Eye (tissue), 1 donor: ENCODE measurements around the gene PCIF1.
A peak's percentile ranks its signal among the peaks of the same experiment; 100 is the strongest.
"Not testable (repeated sequence)": the region's sequence is repeated elsewhere in the genome, so short reads cannot be mapped to it uniquely, and the experiment has no call there.

ENCODE experiments used
- DNase-seq: peaks from one replicate; pipeline ENCODE4 v3.0.0-alpha.2; 2015

The PCIF1 gene

GRCh38 chr20:45934586-45935415 is at the start of gene PCIF1:
TSS of gene PCIF1 (plus strand) at chr20:45934683. CDS start at chr20:45939000, 4,317 bp downstream.
- peak; percentile 100 for DNase-seq

DNA sequence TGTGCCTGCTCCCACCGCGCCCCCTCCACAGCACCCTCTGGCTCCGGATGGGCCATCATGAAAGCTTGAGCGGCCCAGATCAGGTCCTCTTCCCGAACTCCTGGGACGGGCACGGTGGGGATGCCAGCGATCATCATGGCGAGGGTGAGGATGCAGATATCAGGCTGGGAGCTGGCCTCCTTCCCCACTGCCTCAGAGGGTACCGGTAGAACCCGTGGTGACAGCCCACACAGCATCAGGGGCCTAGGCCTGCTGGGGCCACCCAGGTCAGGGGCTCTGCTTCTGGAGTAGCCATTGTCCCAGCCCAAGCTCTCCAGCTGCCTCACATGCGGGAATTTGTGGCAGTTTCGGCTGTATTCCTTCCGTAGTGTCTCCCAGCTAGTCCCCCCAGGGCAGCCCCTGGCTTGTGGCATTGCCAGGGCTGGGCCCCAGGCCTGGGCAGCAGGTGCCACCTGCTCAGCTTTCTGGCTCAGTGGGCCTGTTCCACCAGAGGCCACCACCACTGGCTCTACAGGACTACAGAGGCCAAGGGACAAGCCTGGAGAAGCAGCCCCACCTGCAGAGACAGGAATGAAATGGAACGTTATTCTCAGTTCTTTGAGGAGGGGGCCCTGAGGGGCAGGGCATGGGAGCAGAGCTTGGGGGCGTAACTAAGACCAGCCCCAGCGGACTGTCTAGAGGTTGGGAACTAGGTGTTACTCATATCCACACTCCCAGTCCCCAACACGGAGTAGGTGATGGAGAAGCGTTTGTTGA is 47.7 kb upstream of the PCIF1 start:
- no peak for DNase-seq

GRCh38 chr20:45887346-45887715 is 47.2 kb upstream of the PCIF1 start, which contains the start of gene SPATA25:
TSS of gene SPATA25 (minus strand) at chr20:45887622. CDS start at chr20:45887590, 32 bp downstream.
- no peak for DNase-seq

DNA sequence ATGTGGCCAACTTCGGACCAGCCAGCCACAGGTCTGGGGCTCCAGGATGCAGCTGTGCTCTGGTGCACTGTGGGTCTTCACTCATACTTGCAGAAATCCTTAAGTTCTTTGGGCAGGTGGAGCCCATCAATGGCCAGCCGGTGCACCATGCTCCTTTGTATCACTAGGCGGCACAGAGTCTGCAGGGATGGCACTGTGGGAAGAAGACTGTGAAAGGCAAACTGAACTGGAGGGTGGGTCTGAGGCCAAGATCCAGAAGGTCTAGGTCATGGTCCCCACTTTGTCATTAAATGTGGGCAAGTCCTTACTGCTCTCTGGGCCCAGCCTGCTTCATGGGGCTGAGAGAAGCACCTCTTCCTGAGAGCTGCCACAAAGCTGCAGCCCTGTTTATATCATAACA is 45.8 kb upstream of the PCIF1 start:
- no peak for DNase-seq

DNA sequence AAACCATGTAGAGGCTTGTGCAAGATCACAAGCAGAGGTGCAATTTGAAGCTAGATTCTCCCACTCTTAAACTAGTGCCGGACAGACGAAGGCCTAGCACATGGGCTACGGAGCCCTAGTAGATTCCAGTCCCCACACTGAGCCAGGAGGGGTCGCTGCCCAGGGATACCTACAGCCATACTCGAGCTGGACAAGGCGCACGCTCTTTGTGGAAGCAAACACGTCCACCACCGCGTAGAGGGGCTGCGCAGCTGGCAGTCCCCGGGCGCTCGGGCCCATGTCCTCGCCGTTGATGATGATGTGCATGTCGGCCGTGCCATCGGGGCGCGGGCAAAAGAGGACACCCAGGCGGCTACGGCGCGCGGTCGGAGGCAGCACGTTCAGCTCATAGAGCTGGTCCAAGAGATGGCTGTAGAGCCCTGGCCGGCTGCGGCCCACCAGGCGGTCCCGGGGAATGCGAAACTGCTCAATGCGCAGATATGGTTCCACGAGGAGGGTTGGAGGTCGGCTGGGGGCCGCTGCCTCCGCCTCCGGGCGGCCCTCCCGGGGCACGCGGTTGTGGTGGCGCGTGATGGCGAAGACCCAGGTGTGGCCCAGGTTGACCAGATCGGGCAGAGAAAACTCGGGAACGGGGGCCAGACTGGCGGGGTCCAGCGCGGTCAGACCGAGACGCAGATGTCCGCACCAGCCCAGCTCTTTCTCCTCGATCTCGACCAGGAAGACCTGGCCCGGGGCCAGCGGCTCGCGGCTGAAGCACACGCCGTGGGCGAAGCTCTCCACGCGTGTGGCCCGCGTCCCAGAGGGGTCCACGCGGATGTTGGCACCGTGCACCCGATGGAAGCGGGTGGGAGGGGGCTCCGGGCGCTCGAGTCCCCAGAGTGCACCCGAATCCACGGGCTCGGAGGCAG is 44.2 kb upstream of the PCIF1 start:
- peak; percentile 95 for DNase-seq

DNA sequence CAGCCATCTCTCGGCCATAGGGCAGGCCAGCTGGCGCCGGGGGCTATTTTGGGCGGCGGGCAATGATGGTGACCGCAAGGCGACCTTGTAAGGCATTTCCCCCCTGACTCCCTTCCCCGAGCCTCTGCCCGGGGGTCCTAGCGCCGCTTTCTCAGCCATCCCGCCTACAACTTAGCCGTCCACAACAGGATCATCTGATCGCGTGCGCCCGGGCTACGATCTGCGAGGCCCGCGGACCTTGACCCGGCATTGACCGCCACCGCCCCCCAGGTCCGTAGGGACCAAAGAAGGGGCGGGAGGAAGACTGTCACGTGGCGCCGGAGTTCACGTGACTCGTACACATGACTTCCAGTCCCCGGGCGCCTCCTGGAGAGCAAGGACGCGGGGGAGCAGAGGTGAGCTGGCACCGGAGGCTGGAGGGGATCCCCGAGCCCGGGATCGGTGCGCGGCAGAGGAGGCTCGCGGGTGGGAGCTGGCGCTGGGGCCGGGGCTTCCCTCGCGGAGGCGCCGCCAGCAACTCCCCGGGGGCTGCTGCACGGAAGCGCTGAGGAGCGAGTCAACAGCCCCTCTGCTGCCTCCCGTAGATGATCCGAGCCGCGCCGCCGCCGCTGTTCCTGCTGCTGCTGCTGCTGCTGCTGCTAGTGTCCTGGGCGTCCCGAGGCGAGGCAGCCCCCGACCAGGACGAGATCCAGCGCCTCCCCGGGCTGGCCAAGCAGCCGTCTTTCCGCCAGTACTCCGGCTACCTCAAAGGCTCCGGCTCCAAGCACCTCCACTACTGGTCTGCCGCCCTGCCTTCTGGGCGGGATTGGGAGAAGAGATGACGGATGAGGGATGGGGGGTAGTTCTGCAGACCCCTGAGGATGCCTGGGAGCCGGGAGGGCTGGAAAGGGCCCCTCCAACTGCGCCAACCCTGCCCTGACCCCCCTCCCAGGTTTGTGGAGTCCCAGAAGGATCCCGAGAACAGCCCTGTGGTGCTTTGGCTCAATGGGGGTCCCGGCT is 43.2 kb upstream of the PCIF1 start, which contains the start of the genes CTSA and NEURL2:
CTSA (plus strand) TSS at position 351 of the 999 bp plus-strand sequence; CDS start at position 585, 234 bp downstream.
NEURL2 (minus strand) TSS at position 224 of the 999 bp plus-strand sequence; CDS start at position 7, 217 bp downstream.
- peak; percentile 97 for DNase-seq

DNA sequence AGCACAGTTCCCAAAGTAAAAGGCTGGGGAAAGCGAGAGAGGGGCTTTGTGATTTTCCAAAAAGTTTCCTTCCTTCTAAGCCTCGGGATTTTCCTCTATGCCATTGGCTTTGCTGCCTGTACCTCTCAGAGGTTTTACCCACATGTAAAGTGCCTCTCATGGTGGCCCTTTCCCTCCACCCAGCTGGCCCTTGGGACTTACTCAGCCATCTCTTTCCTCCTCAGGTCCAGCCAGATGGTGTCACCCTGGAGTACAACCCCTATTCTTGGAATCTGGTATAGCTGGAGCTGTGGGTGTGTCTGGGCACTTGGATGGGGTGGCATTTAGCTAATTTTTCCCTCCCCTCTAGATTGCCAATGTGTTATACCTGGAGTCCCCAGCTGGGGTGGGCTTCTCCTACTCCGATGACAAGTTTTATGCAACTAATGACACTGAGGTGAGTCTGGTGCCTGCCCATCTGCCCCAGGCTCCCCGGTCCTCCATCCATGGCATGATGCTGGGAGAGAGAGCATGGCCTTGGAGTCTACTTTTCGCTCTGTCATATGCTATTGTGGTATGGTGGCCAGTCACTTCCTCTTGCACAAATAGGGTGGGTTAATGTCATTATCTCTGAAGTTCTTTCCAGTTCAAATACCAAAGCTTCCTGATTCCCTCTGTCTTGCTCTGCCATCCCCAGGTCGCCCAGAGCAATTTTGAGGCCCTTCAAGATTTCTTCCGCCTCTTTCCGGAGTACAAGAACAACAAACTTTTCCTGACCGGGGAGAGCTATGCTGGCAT is 42.2 kb upstream of the PCIF1 start:
- DNase-seq: no peak

GRCh38 chr20:45892828-45893500 is 41.5 kb upstream of the PCIF1 start:
- DNase-seq: no peak

GRCh38 chr20:45893831-45894230 is 40.7 kb upstream of the PCIF1 start:
- DNase-seq: no peak

DNA sequence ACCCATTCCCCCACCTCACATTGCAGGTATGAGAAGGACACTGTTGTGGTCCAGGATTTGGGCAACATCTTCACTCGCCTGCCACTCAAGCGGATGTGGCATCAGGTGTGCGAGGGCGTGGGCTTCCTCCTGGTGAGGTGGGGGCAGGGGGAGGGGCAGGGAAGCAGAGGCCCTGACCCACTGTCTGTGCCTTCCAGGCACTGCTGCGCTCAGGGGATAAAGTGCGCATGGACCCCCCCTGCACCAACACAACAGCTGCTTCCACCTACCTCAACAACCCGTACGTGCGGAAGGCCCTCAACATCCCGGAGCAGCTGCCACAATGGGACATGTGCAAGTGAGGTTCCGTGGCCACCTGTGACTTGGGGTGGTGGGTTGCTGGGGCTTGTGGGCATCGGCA is 39.7 kb upstream of the PCIF1 start:
- no peak for DNase-seq

DNA sequence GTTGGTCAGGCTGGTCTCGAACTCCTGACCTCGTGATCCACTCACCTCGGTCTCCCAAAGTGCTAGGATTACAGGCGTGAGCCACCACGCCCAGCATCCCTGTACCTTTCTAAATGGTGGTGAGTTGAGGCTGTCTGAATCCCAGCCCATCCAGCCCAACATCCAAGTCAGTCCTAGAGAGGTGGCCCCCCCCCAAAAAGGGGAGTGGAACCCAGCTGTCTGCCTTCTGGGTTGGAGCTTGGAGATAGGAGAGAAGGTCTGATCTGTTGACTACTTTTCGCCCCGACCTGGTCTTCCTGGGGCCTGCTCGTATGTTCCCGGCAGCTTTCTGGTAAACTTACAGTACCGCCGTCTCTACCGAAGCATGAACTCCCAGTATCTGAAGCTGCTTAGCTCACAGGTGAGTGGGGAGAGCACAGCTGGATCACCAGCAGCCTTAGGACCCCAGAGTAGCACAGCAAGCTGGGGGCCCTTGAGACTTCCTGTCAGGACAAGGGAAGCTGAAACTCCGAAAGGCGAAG is 37.8 kb upstream of the PCIF1 start:
- DNase-seq: no peak

DNA sequence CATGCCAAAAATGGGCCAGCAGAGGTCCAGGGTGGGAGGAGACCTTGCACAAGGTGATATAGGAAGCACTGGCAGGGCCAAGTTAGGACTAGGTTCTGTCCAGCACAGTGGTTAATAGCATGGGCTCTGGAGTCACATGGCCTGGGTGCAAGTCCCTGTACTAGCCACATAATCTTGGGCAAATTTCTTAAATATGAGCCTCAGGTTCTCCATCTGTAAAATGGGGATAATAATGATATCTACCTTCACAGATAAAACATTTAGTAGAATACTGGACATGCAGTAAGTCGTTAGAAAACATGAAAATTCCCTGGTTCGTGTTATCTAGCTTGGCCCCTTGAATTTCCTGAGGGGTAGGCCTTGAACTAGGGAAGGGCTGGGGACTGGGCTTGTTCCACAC is 37.2 kb upstream of the PCIF1 start:
- no peak for DNase-seq

DNA sequence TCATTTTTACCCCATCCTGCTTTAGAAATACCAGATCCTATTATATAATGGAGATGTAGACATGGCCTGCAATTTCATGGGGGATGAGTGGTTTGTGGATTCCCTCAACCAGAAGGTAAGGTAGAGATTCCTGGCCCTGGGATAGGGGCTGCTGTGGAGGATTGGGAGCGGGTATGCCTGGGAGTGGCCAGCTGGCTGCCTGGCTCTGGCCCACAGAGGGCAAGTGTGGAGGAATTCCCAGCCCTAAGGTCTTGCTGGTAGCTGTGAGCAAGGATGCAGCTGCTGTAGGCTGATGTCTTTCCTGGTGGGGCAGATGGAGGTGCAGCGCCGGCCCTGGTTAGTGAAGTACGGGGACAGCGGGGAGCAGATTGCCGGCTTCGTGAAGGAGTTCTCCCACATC is 36.8 kb upstream of the PCIF1 start:
- DNase-seq: no peak

DNA sequence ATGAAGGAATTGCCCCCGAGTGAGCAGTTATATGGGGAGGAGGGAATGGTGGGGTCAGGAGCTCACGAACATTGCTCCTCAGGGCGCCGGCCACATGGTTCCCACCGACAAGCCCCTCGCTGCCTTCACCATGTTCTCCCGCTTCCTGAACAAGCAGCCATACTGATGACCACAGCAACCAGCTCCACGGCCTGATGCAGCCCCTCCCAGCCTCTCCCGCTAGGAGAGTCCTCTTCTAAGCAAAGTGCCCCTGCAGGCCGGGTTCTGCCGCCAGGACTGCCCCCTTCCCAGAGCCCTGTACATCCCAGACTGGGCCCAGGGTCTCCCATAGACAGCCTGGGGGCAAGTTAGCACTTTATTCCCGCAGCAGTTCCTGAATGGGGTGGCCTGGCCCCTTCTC is 36.2 kb upstream of the PCIF1 start:
- DNase-seq: no peak

GRCh38 chr20:45899046-45899835 is 35.2 kb upstream of the PCIF1 start:
- DNase-seq: no peak

- not testable (repeated sequence) for DNase-seq
These were observed 33.2 kb upstream of the PCIF1 start for GRCh38 chr20:45901332-45901731.

- no peak for DNase-seq
These were observed 32.2 kb upstream of the PCIF1 start for GRCh38 chr20:45902199-45902701.
